ENCODE data around the gene FURIN. TPM values are rescaled to one million over a fixed set of nuclear protein-coding genes. Genes with fewer than 3 reads are reported as not detected.
A peak's percentile ranks its signal among the peaks of the same experiment; 100 is the strongest.

Gene FURIN
- total RNA-seq, 2 experiments from 2014 or later = 97.4 to 104 TPM

GRCh38 chr15:90887037-90887481 lies 18.7 kb downstream of the FURIN start:
- POLR2A ChIA-PET = no interaction called here
- no peak overlapping the region for H3K4me3 ChIP-seq (ENCODE audit: low read length)
- H3K27ac Mint-ChIP-seq = no peak overlapping the region
- peaks cover 26% of the 10 kb centered on the region for H3K4me1 ChIP-seq (ENCODE audit: insufficient read depth, low read length)
- DNase-seq (no peak), ATAC-seq (ENCODE audit: poor library complexity) (no peak)
- peaks cover 13% of the 10 kb centered on the region for H3K4me1 Mint-ChIP-seq (ENCODE audit: low read depth)
- no peaks in the 10 kb centered on the region for H3K36me3 ChIP-seq (ENCODE audit: insufficient read depth, low read length)
- no peak overlapping the region for H3K27ac ChIP-seq (ENCODE audit: low read depth in 1 of 2, low read length in 2 of 2)
- peaks cover 3 to 5% of the 10 kb centered on the region in 2 experiments for H3K27me3 ChIP-seq (ENCODE audit: control insufficient read depth in 1 of 2, insufficient read depth in 2 of 2, low read length in 2 of 2)
- H3K36me3 Mint-ChIP-seq (ENCODE audit: low read depth) = no peaks in the 10 kb centered on the region
- H3K27me3 Mint-ChIP-seq = peaks cover 15% of the 10 kb centered on the region
- no peak for TF ChIP-seq CTCF (IDR thresholded peaks at IDR 0.05)
- H3K4me3 Mint-ChIP-seq = no peak overlapping the region
- intact Hi-C loops (cut with DNase I, micrococcal nuclease) = loop anchor here (5.0 to 10.0 kb wide), 3 partner anchors 70 to 565 kb away; no protein-coding TSS in a partner anchor
- CTCF ChIA-PET = interaction anchor here (1.1 to 1.2 kb wide), 2 partner anchors 239 to 567 kb away, joined by 3 to 6 read pairs; no protein-coding TSS in a partner anchor
- H3K9me3 ChIP-seq (ENCODE audit: control insufficient read depth in 1 of 2, insufficient read depth in 1 of 2, low read length in 2 of 2) = peaks cover 0 to 4% of the 10 kb centered on the region in 2 experiments
- H3K9me3 Mint-ChIP-seq = no peaks in the 10 kb centered on the region

GRCh38 chr15:90889313-90889730 lies 20.9 kb downstream of the FURIN start:
- CTCF ChIA-PET = no interaction called here
- Histone ChIP-seq H3K36me3 (ENCODE audit: insufficient read depth, low read length) (no peaks in the 10 kb centered on the region), H3K4me3 (ENCODE audit: low read length) (no peak overlapping the region), H3K9me3 (ENCODE audit: control insufficient read depth in 1 of 2, insufficient read depth in 1 of 2, low read length in 2 of 2) (peaks cover 0 to 4% of the 10 kb centered on the region in 2 experiments), H3K27me3 (ENCODE audit: control insufficient read depth in 1 of 2, insufficient read depth in 2 of 2, low read length in 2 of 2) (peaks cover 3 to 5% of the 10 kb centered on the region in 2 experiments), H3K27ac (ENCODE audit: low read depth in 1 of 2, low read length in 2 of 2) (no peak overlapping the region), H3K4me1 (ENCODE audit: insufficient read depth, low read length) (peaks cover 18% of the 10 kb centered on the region)
- H3K9me3 Mint-ChIP-seq = no peaks in the 10 kb centered on the region
- H3K27me3 Mint-ChIP-seq = peaks cover 15% of the 10 kb centered on the region
- peak in 2 of 14 experiments; percentile 34 to 56 for DNase-seq
- no peak for ATAC-seq (ENCODE audit: poor library complexity)
- H3K4me3 Mint-ChIP-seq = no peak overlapping the region
- no peak overlapping the region for H3K27ac Mint-ChIP-seq
- H3K4me1 Mint-ChIP-seq (ENCODE audit: low read depth) = peaks cover 13% of the 10 kb centered on the region
- POLR2A ChIA-PET = no interaction called here
- no peak for TF ChIP-seq CTCF (IDR thresholded peaks at IDR 0.05)
- intact Hi-C loops (cut with DNase I, micrococcal nuclease) = loop anchor here (5.0 to 10.0 kb wide), 3 partner anchors 72 to 567 kb away; no protein-coding TSS in a partner anchor
- H3K36me3 Mint-ChIP-seq (ENCODE audit: low read depth) = no peaks in the 10 kb centered on the region

GRCh38 chr15:90889736-90890456 lies 21.5 kb downstream of the FURIN start:
- H3K27ac ChIP-seq (ENCODE audit: low read depth in 1 of 2, low read length in 2 of 2) = no peak overlapping the region
- H3K27me3 ChIP-seq (ENCODE audit: control insufficient read depth in 1 of 2, insufficient read depth in 2 of 2, low read length in 2 of 2) = peaks cover 0 to 5% of the 10 kb centered on the region in 2 experiments
- no peaks in the 10 kb centered on the region for H3K36me3 Mint-ChIP-seq (ENCODE audit: low read depth)
- DNase-seq (no peak), ATAC-seq (ENCODE audit: poor library complexity) (no peak)
- no peak overlapping the region for H3K4me3 Mint-ChIP-seq
- no peak for TF ChIP-seq CTCF (IDR thresholded peaks at IDR 0.05)
- peaks cover 12% of the 10 kb centered on the region for H3K4me1 ChIP-seq (ENCODE audit: insufficient read depth, low read length)
- H3K9me3 Mint-ChIP-seq = no peaks in the 10 kb centered on the region
- H3K9me3 ChIP-seq (ENCODE audit: control insufficient read depth in 1 of 2, insufficient read depth in 1 of 2, low read length in 2 of 2) = peaks cover 0 to 4% of the 10 kb centered on the region in 2 experiments
- no peak overlapping the region for H3K27ac Mint-ChIP-seq
- CTCF ChIA-PET = no interaction called here
- H3K27me3 Mint-ChIP-seq = peaks cover 12% of the 10 kb centered on the region
- POLR2A ChIA-PET = no interaction called here
- no peak overlapping the region for H3K4me3 ChIP-seq (ENCODE audit: low read length)
- peaks cover 11% of the 10 kb centered on the region for H3K4me1 Mint-ChIP-seq (ENCODE audit: low read depth)
- H3K36me3 ChIP-seq (ENCODE audit: insufficient read depth, low read length) = no peaks in the 10 kb centered on the region
- intact Hi-C loops (cut with DNase I, micrococcal nuclease) = loop anchor here (5.0 to 10.0 kb wide), 3 partner anchors 73 to 568 kb away; no protein-coding TSS in a partner anchor

All from CD4-positive, alpha-beta T cell (primary cell).